H1 (cell line): ENCODE results near the gene MYO1D. TPM values are rescaled to one million over a fixed set of nuclear protein-coding genes. Genes with fewer than 3 reads are reported as not detected.

ENCODE experiments used
- CHD7 ChIP-seq: fragments of 300-600 bp; sonication (generic); IDR thresholded peaks from 2 replicates; pipeline ENCODE4 v1.7.1; 2012; ENCODE audit warnings: low read length, moderate library complexity, mild to moderate bottlenecking, inconsistent platforms; ENCODE audit not compliant: insufficient replicate concordance
- polyA plus RNA-seq, 7 experiments: library from polyadenylated mRNA; depleted of rRNA in 3 of 7; stranded (reverse) in 5 of 7; unstranded in 2 of 7; fragments of >200 nt in 5 of 7; fragments of 200-250 nt in 2 of 7; gene quantifications; 1 replicate in 5 of 7; 2 replicates in 1 of 7; 4 replicates in 1 of 7; pipeline versions ENCODE4 v1.2.1 to v1.2.3, GENCODE V29; 2011 to 2013; ENCODE audit warnings: missing spikeins in 2 of 7, mixed read lengths in 2 of 7
- total RNA-seq: library from RNA; stranded (reverse); fragmentation: NEBNext Ultra II Directional; extraction: Animal tissue kit (Norgen Biotek cat#: 25700); gene quantifications from 2 replicates; pipeline ENCODE4 v1.2.1, GENCODE V29; 2021

MYO1D gene
- total and polyA plus RNA-seq, 2 of the 8 experiments (the other 6 are each of a cell fraction or from before 2014, with no cell fraction given) = 6.5 to 25.4 TPM

- no peak for TF ChIP-seq CHD7
Measured at GRCh38 chr17:32493571-32493970, 383.4 kb downstream of the MYO1D start (continued).
